HG03520 (cell line): ENCODE data around the gene ATP1B2.
"Not testable (repeated sequence)": the region's sequence is repeated elsewhere in the genome, so short reads cannot be mapped to it uniquely, and the experiment has no call there.

Experiments
- ATAC-seq: cut with Tn5 transposase; IDR thresholded peaks from one replicate; pipeline ENCODE4 v1.9.1; 2021; ENCODE audit warnings: mild to moderate bottlenecking, moderate library complexity; ENCODE audit not compliant: unreplicated experiment

The ATP1B2 gene

GRCh38 chr17:7650509-7651096 is at the start of gene ATP1B2:
Gene ATP1B2 (plus strand): TSS chr17:7650926. CDS start chr17:7651519, 593 bp downstream.
- no peak for ATAC-seq

- no peak for ATAC-seq
Observed at GRCh38 chr17:7606280-7606679, 44.4 kb upstream of the ATP1B2 start.

GRCh38 chr17:7610641-7611040 is 40.1 kb upstream of the ATP1B2 start:
- no peak for ATAC-seq

- no peak for ATAC-seq
Observed at GRCh38 chr17:7611635-7612293, 39.0 kb upstream of the ATP1B2 start.

- ATAC-seq, result no peak
Observed at GRCh38 chr17:7612294-7612640, 38.5 kb upstream of the ATP1B2 start.

- ATAC-seq, result no peak
Observed at GRCh38 chr17:7613769-7614424, 36.8 kb upstream of the ATP1B2 start.

- peak; percentile 79 for ATAC-seq
Observed at GRCh38 chr17:7614425-7615264, 36.1 kb upstream of the ATP1B2 start, which contains the start of gene FXR2. Gene FXR2 (minus strand): TSS chr17:7614897. CDS start chr17:7614532, 365 bp downstream.

- no peak for ATAC-seq
Observed at GRCh38 chr17:7615265-7615747, 35.4 kb upstream of the ATP1B2 start.

- ATAC-seq, result no peak
Observed at GRCh38 chr17:7618608-7619007, 32.1 kb upstream of the ATP1B2 start.

GRCh38 chr17:7620835-7621234 is 29.9 kb upstream of the ATP1B2 start:
- ATAC-seq, result no peak

- ATAC-seq, result no peak
Observed at GRCh38 chr17:7623661-7624060, 27.1 kb upstream of the ATP1B2 start.

GRCh38 chr17:7625749-7626148 is 25.0 kb upstream of the ATP1B2 start:
- not testable (repeated sequence) for ATAC-seq

- no peak for ATAC-seq
Observed at GRCh38 chr17:7626307-7626706, 24.4 kb upstream of the ATP1B2 start.

GRCh38 chr17:7626956-7627249 is 23.8 kb upstream of the ATP1B2 start:
- no peak for ATAC-seq

GRCh38 chr17:7627250-7628121 is 23.2 kb upstream of the ATP1B2 start, which contains the start of gene SAT2:
Gene SAT2 (minus strand): TSS chr17:7627821. CDS start chr17:7627635, 186 bp downstream.
- ATAC-seq, result peak; percentile 79

- ATAC-seq, result no peak
Observed at GRCh38 chr17:7629939-7630571, 20.7 kb upstream of the ATP1B2 start, which contains the start of gene SHBG. Gene SHBG (plus strand): TSS chr17:7630135. CDS start chr17:7630173, 38 bp downstream.

- no peak for ATAC-seq
Observed at GRCh38 chr17:7631398-7632380, 19.0 kb upstream of the ATP1B2 start.

- ATAC-seq, result no peak
Observed at GRCh38 chr17:7632492-7632894, 18.2 kb upstream of the ATP1B2 start.
